A549 (cell line): ENCODE results near the gene SNRPA1. TPM values are rescaled to one million over a fixed set of nuclear protein-coding genes. Genes with fewer than 3 reads are reported as not detected.

Experiments used
- ATAC-seq, 2 experiments: fragments of 200-7000 bp in 1 of 2; fragments of >200 bp in 1 of 2; cut with Nextera tagmentation in 1 of 2; cut with Tn5 transposase in 1 of 2; 3 replicates each; pipeline versions ENCODE4 v1.8.0 to v1.9.1; 2018 to 2020; ENCODE audit warnings: mild to moderate bottlenecking in 1 of 2, moderate library complexity in 1 of 2
- CTCF ChIA-PET: fragments of 300-600 bp; sonication (Branson Sonifier 250); formaldehyde crosslinking; extraction: SDS; loops from one replicate; lab custom pipeline; 2021; ENCODE audit warnings: antibody characterized with exemption, inconsistent platforms; lab: Yijun Ruan, JAX
- POLR2A ChIA-PET: fragments of 350-600 bp; formaldehyde crosslinking; extraction: SDS; loops from one replicate; lab custom pipeline; 2021; ENCODE audit warnings: antibody characterized with exemption, inconsistent platforms; lab: Yijun Ruan, JAX
- DNase-seq, 2 experiments: peaks; one replicate each; pipeline versions ENCODE4 v3.0.0 to v3.0.0-alpha.2; 2011 to 2016; ENCODE audit warnings: low read depth in 1 of 2, low spot score in 1 of 2
- FAIRE-seq: peaks from 2 replicates; lab custom pipeline; 2011; peaks lifted over from hg19 to GRCh38; lab: Jason Lieb, UNC
- H3K27ac ChIP-seq, 2 experiments: fragments of >200 bp; sonication (Bioruptor Twin); formaldehyde crosslinking; 3 replicates each; pipeline ENCODE4 v1.5.1; 2016 to 2017
- H3K4me1 ChIP-seq: fragments of >200 bp; sonication (Bioruptor Twin); formaldehyde crosslinking; 3 replicates; pipeline ENCODE4 v1.6.1; 2016
- H3K4me2 ChIP-seq: fragments of >200 bp; sonication (Bioruptor Twin); formaldehyde crosslinking; 3 replicates; pipeline ENCODE4 v1.6.1; 2016
- H3K4me3 ChIP-seq: fragments of >200 bp; sonication (Bioruptor Twin); formaldehyde crosslinking; 3 replicates; pipeline ENCODE4 v1.5.1; 2016
- H3K9me3 ChIP-seq: fragments of >200 bp; sonication (Bioruptor Twin); formaldehyde crosslinking; 3 replicates; pipeline ENCODE4 v1.6.1; 2016
- BHLHE40 ChIP-seq: IDR thresholded peaks from 2 replicates; pipeline ENCODE4 v1.6.1; 2012; ENCODE audit warnings: low read depth, low read length, inconsistent platforms
- HOXB13 ChIP-seq: fragments of 250-450 bp; sonication (Bioruptor Pico); IDR thresholded peaks from 2 replicates; pipeline ENCODE4 v1.5.0; 2020; ENCODE audit warnings: low read depth, mild to moderate bottlenecking, moderate library complexity
- HOXB5 ChIP-seq: fragments of 250-450 bp; sonication (Bioruptor Pico); IDR thresholded peaks from 2 replicates; pipeline ENCODE4 v1.5.0; 2020; ENCODE audit warnings: mild to moderate bottlenecking, moderate library complexity
- MYC ChIP-seq: IDR thresholded peaks from 2 replicates; pipeline ENCODE4 v1.6.1; 2012; ENCODE audit warnings: mild to moderate bottlenecking, inconsistent platforms, low read length, improper control_type of control experiment, borderline replicate concordance
- NR3C1 ChIP-seq: fragments of >200 bp; sonication (Bioruptor Twin); formaldehyde crosslinking; IDR thresholded peaks from 3 replicates; pipeline ENCODE4 v1.6.1; 2017
- POLR2A ChIP-seq: IDR thresholded peaks from 2 replicates; pipeline ENCODE4 v1.6.1; 2012; ENCODE audit warnings: mild to moderate bottlenecking, low read length
- RARB ChIP-seq: fragments of 250-450 bp; sonication (Bioruptor Pico); IDR thresholded peaks from 2 replicates; pipeline ENCODE4 v1.8.0; 2021; ENCODE audit warnings: mild to moderate bottlenecking, moderate library complexity
- RNF2 ChIP-seq: fragments of 200-600 bp; sonication (generic); IDR thresholded peaks from 2 replicates; pipeline ENCODE4 v1.6.1; 2016; ENCODE audit warnings: low read depth, mild to moderate bottlenecking, antibody characterized with exemption, moderate library complexity, borderline replicate concordance
- SREBF2 ChIP-seq: fragments of 450-650 bp; IDR thresholded peaks from 2 replicates; pipeline ENCODE4 v1.6.1; 2014; ENCODE audit warnings: mild to moderate bottlenecking, moderate library complexity
- WGBS: methylation state at CpG from one replicate; pipeline ENCODE4 v1.1.6; 2017; ENCODE audit errors: missing lambda C conversion rate; 5-methylcytosine and 5-hydroxymethylcytosine counted together
- polyA plus RNA-seq, 4 experiments: library from polyadenylated mRNA; depleted of rRNA in 3 of 4; stranded (reverse); fragments of >200 nt; fragmentation: RNase III in 1 of 4; extraction: RNeasy Plus Mini Kit Qiagen cat#74134 plus additional on column Dnase treatment in 1 of 4; gene quantifications; 2 replicates in 3 of 4; 3 replicates in 1 of 4; pipeline ENCODE4 v1.2.3, GENCODE V29; 2011 to 2017
- TF ChIP-seq, protein P1 (sequence below): fragments of 200-600 bp; sonication (generic); IDR thresholded peaks from 2 replicates; pipeline ENCODE4 v1.6.1; 2016; ENCODE audit warnings: antibody characterized with exemption, mild to moderate bottlenecking, moderate library complexity
- TF ChIP-seq, protein P2 (sequence below): fragments of >200 bp; sonication (Bioruptor Twin); formaldehyde crosslinking; IDR thresholded peaks from 2 replicates; pipeline ENCODE4 v1.6.1; 2016
- TF ChIP-seq, protein P3 (sequence below): fragments of >200 bp; sonication (Bioruptor Twin); formaldehyde crosslinking; IDR thresholded peaks from 3 replicates; pipeline ENCODE4 v1.5.1; 2016
- TF ChIP-seq, protein P4 (sequence below): IDR thresholded peaks from 2 replicates; pipeline ENCODE4 v1.6.1; 2012; ENCODE audit warnings: low read depth, borderline replicate concordance

The SNRPA1 gene
- polyA plus RNA-seq, 2 of the 4 experiments (the other 2 are of a cell fraction): 140 to 177 TPM

DNA sequence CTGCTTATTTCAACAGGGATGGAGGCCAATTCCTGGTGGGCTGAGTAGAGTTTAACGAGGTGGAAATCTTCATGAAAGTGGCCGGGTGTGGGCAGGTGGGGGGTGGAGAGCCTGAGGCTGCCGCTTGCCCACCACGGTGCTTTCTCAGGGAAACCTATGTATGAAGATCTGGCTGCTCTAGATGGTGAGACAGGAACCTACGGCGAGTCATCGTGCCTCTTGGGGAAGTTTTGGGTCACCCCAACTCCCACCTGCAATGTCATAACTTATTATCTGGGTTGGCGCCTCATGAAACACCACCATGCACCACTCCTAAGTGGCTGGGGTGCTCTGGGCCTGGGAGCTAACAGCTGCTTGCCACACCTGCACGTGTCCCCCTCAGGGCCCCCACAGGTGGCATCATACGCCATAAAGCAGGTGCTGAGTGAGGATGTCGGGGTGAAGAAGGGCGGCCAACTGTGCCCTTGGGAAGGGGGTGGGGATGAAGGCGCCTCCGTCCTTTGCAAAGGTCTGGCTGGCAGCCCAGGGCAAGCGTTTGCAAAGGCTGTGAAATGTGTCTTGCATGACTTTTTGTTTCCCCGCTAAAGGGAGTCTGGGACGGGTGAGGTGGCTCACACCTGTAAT lies 27.9 kb upstream of the SNRPA1 start:
- DNase-seq: no peak
- no peak overlapping the region for H3K27ac ChIP-seq
- H3K4me3 ChIP-seq: no peak overlapping the region
- no peak for ATAC-seq
- H3K9me3 ChIP-seq: no peaks in the 10 kb centered on the region
- H3K4me1 ChIP-seq: no peaks in the 10 kb centered on the region
- TF ChIP-seq SREBF2 (no peak), HOXB13 (CRISPR knock-in tag) (no peak), HOXB5 (CRISPR knock-in tag) (no peak)
- TF ChIP-seq, protein P1, sequence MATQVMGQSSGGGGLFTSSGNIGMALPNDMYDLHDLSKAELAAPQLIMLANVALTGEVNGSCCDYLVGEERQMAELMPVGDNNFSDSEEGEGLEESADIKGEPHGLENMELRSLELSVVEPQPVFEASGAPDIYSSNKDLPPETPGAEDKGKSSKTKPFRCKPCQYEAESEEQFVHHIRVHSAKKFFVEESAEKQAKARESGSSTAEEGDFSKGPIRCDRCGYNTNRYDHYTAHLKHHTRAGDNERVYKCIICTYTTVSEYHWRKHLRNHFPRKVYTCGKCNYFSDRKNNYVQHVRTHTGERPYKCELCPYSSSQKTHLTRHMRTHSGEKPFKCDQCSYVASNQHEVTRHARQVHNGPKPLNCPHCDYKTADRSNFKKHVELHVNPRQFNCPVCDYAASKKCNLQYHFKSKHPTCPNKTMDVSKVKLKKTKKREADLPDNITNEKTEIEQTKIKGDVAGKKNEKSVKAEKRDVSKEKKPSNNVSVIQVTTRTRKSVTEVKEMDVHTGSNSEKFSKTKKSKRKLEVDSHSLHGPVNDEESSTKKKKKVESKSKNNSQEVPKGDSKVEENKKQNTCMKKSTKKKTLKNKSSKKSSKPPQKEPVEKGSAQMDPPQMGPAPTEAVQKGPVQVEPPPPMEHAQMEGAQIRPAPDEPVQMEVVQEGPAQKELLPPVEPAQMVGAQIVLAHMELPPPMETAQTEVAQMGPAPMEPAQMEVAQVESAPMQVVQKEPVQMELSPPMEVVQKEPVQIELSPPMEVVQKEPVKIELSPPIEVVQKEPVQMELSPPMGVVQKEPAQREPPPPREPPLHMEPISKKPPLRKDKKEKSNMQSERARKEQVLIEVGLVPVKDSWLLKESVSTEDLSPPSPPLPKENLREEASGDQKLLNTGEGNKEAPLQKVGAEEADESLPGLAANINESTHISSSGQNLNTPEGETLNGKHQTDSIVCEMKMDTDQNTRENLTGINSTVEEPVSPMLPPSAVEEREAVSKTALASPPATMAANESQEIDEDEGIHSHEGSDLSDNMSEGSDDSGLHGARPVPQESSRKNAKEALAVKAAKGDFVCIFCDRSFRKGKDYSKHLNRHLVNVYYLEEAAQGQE: no peak
- TF ChIP-seq, all 56 proteins: peak for 0
- no peak for FAIRE-seq
- CTCF ChIA-PET: interaction anchor here (1.0 to 5.6 kb wide), 3 partner anchors 23 to 337 kb away, joined by 3 to 27 read pairs (median 3); no protein-coding TSS in a partner anchor
- POLR2A ChIA-PET: no interaction called here
- no peak overlapping the region for H3K4me2 ChIP-seq
- WGBS: 84% methylated on average over 17 of the region's 17 CpGs

DNA sequence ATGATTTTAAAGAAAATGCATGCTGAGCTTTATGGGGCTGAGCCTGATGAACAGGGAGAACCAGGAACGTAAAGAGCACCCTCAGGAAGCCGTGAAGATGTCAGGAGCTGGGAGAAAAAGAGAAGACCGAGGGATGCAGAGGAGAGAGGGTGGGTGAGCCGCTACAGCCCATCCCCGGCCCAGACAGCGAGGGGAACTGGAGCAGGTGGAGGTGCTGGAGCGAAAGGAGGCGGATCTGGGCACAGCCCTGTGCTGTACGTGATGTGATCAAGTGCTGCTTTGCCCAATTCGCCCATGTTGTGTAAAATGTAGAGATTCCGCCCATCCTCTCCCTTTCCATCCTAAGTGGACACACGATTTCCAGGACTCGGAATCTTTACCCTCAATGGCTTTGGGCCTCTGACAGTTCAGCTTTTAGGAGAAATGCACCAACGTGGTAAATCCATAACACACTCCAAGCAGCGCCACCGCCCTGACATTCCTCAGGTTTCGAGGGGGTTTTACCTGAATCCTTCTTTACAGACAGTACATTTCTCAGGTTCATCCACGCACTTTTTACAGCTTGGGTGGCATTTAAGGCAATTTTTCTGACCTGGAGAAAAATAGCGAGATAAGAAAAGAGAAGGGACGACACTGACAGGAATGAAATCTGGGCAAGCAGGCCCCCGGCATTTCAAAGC lies 27.1 kb upstream of the SNRPA1 start:
- WGBS: 87% methylated on average over 21 of the region's 21 CpGs
- ATAC-seq (no peak), DNase-seq (no peak), FAIRE-seq (no peak)
- TF ChIP-seq, protein P1: no peak
- TF ChIP-seq BHLHE40 (no peak), RNF2 (no peak), NR3C1 (no peak), MYC (no peak), RARB (CRISPR knock-in tag) (no peak), SREBF2 (no peak), POLR2A (no peak)
- TF ChIP-seq, protein P2, sequence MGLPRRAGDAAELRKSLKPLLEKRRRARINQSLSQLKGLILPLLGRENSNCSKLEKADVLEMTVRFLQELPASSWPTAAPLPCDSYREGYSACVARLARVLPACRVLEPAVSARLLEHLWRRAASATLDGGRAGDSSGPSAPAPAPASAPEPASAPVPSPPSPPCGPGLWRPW: no peak
- TF ChIP-seq, protein P3, sequence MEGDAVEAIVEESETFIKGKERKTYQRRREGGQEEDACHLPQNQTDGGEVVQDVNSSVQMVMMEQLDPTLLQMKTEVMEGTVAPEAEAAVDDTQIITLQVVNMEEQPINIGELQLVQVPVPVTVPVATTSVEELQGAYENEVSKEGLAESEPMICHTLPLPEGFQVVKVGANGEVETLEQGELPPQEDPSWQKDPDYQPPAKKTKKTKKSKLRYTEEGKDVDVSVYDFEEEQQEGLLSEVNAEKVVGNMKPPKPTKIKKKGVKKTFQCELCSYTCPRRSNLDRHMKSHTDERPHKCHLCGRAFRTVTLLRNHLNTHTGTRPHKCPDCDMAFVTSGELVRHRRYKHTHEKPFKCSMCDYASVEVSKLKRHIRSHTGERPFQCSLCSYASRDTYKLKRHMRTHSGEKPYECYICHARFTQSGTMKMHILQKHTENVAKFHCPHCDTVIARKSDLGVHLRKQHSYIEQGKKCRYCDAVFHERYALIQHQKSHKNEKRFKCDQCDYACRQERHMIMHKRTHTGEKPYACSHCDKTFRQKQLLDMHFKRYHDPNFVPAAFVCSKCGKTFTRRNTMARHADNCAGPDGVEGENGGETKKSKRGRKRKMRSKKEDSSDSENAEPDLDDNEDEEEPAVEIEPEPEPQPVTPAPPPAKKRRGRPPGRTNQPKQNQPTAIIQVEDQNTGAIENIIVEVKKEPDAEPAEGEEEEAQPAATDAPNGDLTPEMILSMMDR: no peak
- TF ChIP-seq, protein P4, sequence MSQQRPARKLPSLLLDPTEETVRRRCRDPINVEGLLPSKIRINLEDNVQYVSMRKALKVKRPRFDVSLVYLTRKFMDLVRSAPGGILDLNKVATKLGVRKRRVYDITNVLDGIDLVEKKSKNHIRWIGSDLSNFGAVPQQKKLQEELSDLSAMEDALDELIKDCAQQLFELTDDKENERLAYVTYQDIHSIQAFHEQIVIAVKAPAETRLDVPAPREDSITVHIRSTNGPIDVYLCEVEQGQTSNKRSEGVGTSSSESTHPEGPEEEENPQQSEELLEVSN: no peak
- no peak overlapping the region for H3K4me3 ChIP-seq
- no peaks in the 10 kb centered on the region for H3K4me1 ChIP-seq
- ChIA-PET CTCF (interaction anchor here (1.0 to 5.6 kb wide), 3 partner anchors 22 to 338 kb away, joined by 3 to 27 read pairs (median 3); no protein-coding TSS in a partner anchor), POLR2A (no interaction called here)
- H3K27ac ChIP-seq: no peak overlapping the region
- no peaks in the 10 kb centered on the region for H3K9me3 ChIP-seq
- no peak overlapping the region for H3K4me2 ChIP-seq
